C4-2B (cell line): Measurements from ENCODE around the gene BCAR3.

Experiments used
- CTCF ChIP-seq: fragments of 450-650 bp; conservative IDR thresholded peaks from 2 replicates; pipeline ENCODE4 v1.5.1; 2017; ENCODE audit warnings: mild to moderate bottlenecking
- ZFX ChIP-seq: fragments of 450-650 bp; IDR thresholded peaks from 2 replicates; pipeline ENCODE4 v1.6.1; 2017

GRCh38 chr1:93700532-93701469 lies 19.2 kb upstream of the BCAR3 start:
- TF ChIP-seq CTCF (no peak), ZFX (no peak)
